GM13977 (cell line): ENCODE results near the gene ZMAT2.
A peak's percentile ranks its signal among the peaks of the same experiment; 100 is the strongest.
"Not testable (repeated sequence)": the region's sequence is repeated elsewhere in the genome, so short reads cannot be mapped to it uniquely, and the experiment has no call there.

Experiments
- DNase-seq: peaks from one replicate; pipeline ENCODE4 v3.0.0; 2012; ENCODE audit warnings: low spot score
- CTCF ChIP-seq: IDR thresholded peaks from 2 replicates; pipeline ENCODE4 v1.5.1; 2012; ENCODE audit warnings: mild to moderate bottlenecking, control low read depth; ENCODE audit not compliant: insufficient read depth; ENCODE audit errors: extremely low read depth, missing control alignments
- in situ Hi-C: fragments of 300-500 bp; cut with MboI; formaldehyde crosslinking; loops from one replicate; pipeline ENCODE4 v1.12.0; 2022; ENCODE audit warnings: low sequenced_read_pairs, low pct_unique_long_range_greater_than_20kb, mixed read lengths, inconsistent platforms; ENCODE audit not compliant: unreplicated experiment

The ZMAT2 gene

GRCh38 chr5:140690376-140690932 is 9.8 kb upstream of the ZMAT2 start:
- DNase-seq = no peak
- TF ChIP-seq CTCF = no peak
- in situ Hi-C loops = no loop called here

- peak; percentile 1 for TF ChIP-seq CTCF
- in situ Hi-C loops = no loop called here
- peak; percentile 90 for DNase-seq
These were observed 9.0 kb upstream of the ZMAT2 start, which contains the start of the genes HARS1 and HARS2 for GRCh38 chr5:140690941-140691924. Gene HARS1 (minus strand): TSS chr5:140691370. CDS start chr5:140691304, 66 bp downstream. Gene HARS2 (plus strand): TSS chr5:140691455. CDS start chr5:140691649, 194 bp downstream.

- in situ Hi-C loops = no loop called here
- no peak for TF ChIP-seq CTCF
- no peak for DNase-seq
These were observed 6.0 kb upstream of the ZMAT2 start for GRCh38 chr5:140694276-140694675.

- DNase-seq = no peak
- in situ Hi-C loops = no loop called here
- no peak for TF ChIP-seq CTCF
These were observed 3.3 kb upstream of the ZMAT2 start for GRCh38 chr5:140696891-140697492.

- DNase-seq = no peak
- TF ChIP-seq CTCF = no peak
- in situ Hi-C loops = no loop called here
These were observed 7.6 kb downstream of the ZMAT2 start for GRCh38 chr5:140707812-140708211.

GRCh38 chr5:140708787-140709186 is 8.5 kb downstream of the ZMAT2 start:
- in situ Hi-C loops, DNase-seq: not testable (repeated sequence)
